Measurements from ENCODE around the gene RASL12. TPM values are rescaled to one million over a fixed set of nuclear protein-coding genes. Genes with fewer than 3 reads are reported as not detected.

The RASL12 gene, protein sequence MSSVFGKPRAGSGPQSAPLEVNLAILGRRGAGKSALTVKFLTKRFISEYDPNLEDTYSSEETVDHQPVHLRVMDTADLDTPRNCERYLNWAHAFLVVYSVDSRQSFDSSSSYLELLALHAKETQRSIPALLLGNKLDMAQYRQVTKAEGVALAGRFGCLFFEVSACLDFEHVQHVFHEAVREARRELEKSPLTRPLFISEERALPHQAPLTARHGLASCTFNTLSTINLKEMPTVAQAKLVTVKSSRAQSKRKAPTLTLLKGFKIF
- total RNA-seq (10 to 100 TPM in 7 of 9 donors, 1 to 10 TPM in 2; 8.3 to 35.0 (median 12.2) TPM), polyA plus RNA-seq (10 to 100 TPM; 13.3 to 13.7 TPM)
- long read RNA-seq, donor 1, transcript RASL12-201 (5 exons, 2,640 nt): major isoform, 29 of 55 reads
- long read RNA-seq, donor 1, partial matches to known transcripts: 8 of 55 reads
- long read RNA-seq, donor 1, other reads (novel, unspliced or antisense): 15 of 55 reads
- long read RNA-seq, donor 2, transcript RASL12-201 (5 exons, 2,640 nt): major isoform, 34 of 61 reads
- long read RNA-seq, donor 2, transcript RASL12-202 (4 exons, 1,523 nt): minor isoform, 5 of 61 reads
- long read RNA-seq, donor 2, partial matches to known transcripts: 2 of 61 reads
- long read RNA-seq, donor 2, other reads (novel, unspliced or antisense): 18 of 61 reads
- long read RNA-seq, donor 3, transcript RASL12-202 (4 exons, 1,523 nt): minor isoform, 19 of 85 reads
- long read RNA-seq, donor 3, transcript RASL12-201 (5 exons, 2,640 nt): major isoform, 54 of 85 reads
- long read RNA-seq, donor 3, partial matches to known transcripts: 2 of 85 reads
- long read RNA-seq, donor 3, other reads (novel, unspliced or antisense): 10 of 85 reads

- Histone ChIP-seq H3K27me3 (peaks cover 0 to 23% (median 0%) of the 10 kb centered on the region in 9 donors), H3K9me3 (no peaks in the 10 kb centered on the region), H3K36me3 (peaks cover 0 to 4% (median 0%) of the 10 kb centered on the region in 9 donors), H3K4me1 (peaks cover 18 to 79% (median 50%) of the 10 kb centered on the region in 12 donors), H3K27ac (peak within 1 kb of the TSS; percentile 59 to 93 (median 81)), H3K4me3 (peak within 1 kb of the TSS; percentile 18 to 79 (median 59))
- intact Hi-C loops (cut with DNase I): no loop called here
- TF ChIP-seq, protein P1, sequence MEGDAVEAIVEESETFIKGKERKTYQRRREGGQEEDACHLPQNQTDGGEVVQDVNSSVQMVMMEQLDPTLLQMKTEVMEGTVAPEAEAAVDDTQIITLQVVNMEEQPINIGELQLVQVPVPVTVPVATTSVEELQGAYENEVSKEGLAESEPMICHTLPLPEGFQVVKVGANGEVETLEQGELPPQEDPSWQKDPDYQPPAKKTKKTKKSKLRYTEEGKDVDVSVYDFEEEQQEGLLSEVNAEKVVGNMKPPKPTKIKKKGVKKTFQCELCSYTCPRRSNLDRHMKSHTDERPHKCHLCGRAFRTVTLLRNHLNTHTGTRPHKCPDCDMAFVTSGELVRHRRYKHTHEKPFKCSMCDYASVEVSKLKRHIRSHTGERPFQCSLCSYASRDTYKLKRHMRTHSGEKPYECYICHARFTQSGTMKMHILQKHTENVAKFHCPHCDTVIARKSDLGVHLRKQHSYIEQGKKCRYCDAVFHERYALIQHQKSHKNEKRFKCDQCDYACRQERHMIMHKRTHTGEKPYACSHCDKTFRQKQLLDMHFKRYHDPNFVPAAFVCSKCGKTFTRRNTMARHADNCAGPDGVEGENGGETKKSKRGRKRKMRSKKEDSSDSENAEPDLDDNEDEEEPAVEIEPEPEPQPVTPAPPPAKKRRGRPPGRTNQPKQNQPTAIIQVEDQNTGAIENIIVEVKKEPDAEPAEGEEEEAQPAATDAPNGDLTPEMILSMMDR (IDR thresholded peaks at IDR 0.05): no peak
- TF ChIP-seq POLR2A (IDR thresholded peaks at IDR 0.05): peak in 1 of 2 donors; percentile 37
- 7 to 20% (median 13%) methylated on average over 19 to 66 of the region's 66 CpGs for WGBS, 4 donors
- DNase-seq (peak in 2 of 5 donors; percentile 63 to 73), ATAC-seq (peak in 1 of 4 donors; percentile 19)
Measured at GRCh38 chr15:65067645-65068402, at the start of gene RASL12. RASL12 (minus strand) TSS chr15:65067991; CDS start chr15:65067835, 156 bp downstream.

GRCh38 chr15:65115542-65115941 lies 47.8 kb upstream of the RASL12 start:
- peaks cover 0 to 91% (median 71%) of the 10 kb centered on the region in 9 donors for H3K36me3 ChIP-seq
- no peaks in the 10 kb centered on the region for H3K9me3 ChIP-seq
- no peak for DNase-seq
- no peak overlapping the region for H3K4me3 ChIP-seq
- intact Hi-C loops (cut with DNase I): no loop called here
- H3K27me3 ChIP-seq: no peaks in the 10 kb centered on the region
- 75 to 78% (median 76%) methylated on average over 5 of the region's 5 CpGs for WGBS, 4 donors
- ATAC-seq: no peak
- no peak overlapping the region for H3K27ac ChIP-seq
- TF ChIP-seq, protein P1 (IDR thresholded peaks at IDR 0.05): no peak
- TF ChIP-seq POLR2A (IDR thresholded peaks at IDR 0.05): no peak
- H3K4me1 ChIP-seq: peaks cover 0 to 3% (median 0%) of the 10 kb centered on the region in 12 donors

GRCh38 chr15:65115086-65115485 lies 47.3 kb upstream of the RASL12 start, which contains the start of gene UBAP1L:
UBAP1L (minus strand) TSS chr15:65115200; CDS start chr15:65106215, 8,985 bp downstream.
- peaks cover 0 to 6% (median 0%) of the 10 kb centered on the region in 12 donors for H3K4me1 ChIP-seq
- no peaks in the 10 kb centered on the region for H3K27me3 ChIP-seq
- peaks cover 0 to 86% (median 71%) of the 10 kb centered on the region in 9 donors for H3K36me3 ChIP-seq
- TF ChIP-seq, protein P1 (IDR thresholded peaks at IDR 0.05): no peak
- no peak for TF ChIP-seq POLR2A (IDR thresholded peaks at IDR 0.05)
- no peaks in the 10 kb centered on the region for H3K9me3 ChIP-seq
- H3K4me3 ChIP-seq: no peak within 1 kb of the TSS
- no peak for DNase-seq
- intact Hi-C loops (cut with DNase I): no loop called here
- no peak within 1 kb of the TSS for H3K27ac ChIP-seq
- WGBS, 4 donors: 84 to 92% (median 88%) methylated on average over 2 of the region's 2 CpGs
- no peak for ATAC-seq
